ENCODE measurements around the gene RGN.
"Not testable (repeated sequence)": the region's sequence is repeated elsewhere in the genome, so short reads cannot be mapped to it uniquely, and the experiment has no call there.

RGN gene

DNA sequence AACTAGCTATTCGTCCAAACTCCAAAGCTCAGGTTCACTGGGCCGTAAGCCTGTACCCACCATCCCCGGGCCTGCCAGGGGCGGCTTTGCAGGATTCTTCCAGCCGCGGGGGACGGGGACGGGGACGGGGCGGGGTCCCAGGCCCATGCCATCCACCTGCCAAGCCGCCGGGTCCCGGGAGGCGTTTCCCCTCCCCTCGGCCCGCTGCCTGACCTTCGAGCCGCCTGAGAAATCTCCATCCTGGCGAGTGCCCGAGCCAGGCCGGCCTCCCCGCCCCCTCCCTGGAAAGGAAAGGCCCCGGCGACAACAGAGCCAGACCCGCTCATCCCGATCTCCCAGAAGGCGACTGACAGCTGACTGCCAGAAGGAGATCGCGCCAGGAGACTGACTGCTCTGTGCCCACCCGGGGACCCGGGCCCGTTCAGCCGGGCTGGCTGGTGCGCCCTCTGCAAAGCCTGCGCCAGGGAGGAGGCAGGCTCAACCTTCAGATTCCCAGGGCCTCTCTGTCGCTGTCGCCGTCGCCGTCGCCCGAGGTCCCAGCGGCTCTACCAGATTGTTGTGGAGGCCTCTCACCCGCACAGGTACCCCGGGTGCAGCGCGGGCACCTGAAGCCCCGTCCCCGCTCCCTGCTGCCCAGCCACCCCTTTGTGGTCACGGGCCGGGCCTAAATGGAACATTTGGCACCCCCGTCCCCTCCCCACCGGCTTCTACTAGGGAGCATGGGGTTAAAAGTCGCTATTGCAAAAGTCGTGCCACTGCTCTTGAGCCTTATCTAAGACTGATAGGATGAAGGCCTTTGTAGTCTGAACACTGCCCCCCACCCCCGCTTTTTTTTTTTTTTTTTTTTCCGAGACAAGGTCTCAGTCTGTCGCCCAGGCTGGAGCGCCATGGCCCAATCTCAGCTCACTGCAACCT, at the start of gene RGN:
Gene RGN (plus strand): TSS at position 315 of the 915 bp plus-strand sequence. CDS start 2,702 bp downstream, outside the sequence.
- DNase-seq: no peak

DNA sequence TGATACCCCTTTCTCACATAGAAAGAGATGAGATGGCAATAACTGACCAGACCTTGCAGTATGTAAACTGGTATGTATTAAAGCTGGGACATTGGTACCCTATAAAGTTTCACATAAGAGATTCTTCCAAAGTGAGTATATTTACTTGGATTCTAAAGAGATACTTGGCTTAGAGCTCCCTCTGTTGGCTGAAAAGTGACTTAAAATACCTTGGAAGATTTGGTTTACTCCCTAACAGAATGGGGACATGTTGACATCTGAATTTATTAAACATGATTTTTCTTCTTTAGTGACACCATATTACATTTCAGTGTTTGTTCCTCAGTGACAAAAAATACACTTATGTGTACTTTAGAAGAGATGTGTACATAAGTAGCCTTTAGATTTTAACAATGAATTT, 47.9 kb upstream of the RGN start:
- no peak for DNase-seq

DNA sequence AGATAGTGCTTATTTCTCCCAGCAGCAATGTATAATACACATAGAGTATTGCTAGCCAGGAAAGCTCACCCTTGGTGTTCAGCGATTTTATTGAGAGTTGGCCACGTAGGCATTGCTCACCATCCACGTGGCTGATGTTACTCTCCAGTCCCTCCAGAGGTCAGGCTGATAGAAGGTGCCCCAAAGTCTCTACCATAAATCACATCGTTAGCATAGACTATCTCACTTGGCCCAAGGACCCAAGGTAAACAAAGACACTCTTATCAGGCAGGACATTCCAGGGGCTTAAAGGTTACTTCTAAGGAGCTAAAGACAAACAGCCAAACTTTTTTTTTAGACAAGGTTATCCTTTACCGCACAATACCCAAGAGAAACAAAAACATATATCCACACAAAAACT, 30.3 kb upstream of the RGN start:
- DNase-seq: no peak

DNA sequence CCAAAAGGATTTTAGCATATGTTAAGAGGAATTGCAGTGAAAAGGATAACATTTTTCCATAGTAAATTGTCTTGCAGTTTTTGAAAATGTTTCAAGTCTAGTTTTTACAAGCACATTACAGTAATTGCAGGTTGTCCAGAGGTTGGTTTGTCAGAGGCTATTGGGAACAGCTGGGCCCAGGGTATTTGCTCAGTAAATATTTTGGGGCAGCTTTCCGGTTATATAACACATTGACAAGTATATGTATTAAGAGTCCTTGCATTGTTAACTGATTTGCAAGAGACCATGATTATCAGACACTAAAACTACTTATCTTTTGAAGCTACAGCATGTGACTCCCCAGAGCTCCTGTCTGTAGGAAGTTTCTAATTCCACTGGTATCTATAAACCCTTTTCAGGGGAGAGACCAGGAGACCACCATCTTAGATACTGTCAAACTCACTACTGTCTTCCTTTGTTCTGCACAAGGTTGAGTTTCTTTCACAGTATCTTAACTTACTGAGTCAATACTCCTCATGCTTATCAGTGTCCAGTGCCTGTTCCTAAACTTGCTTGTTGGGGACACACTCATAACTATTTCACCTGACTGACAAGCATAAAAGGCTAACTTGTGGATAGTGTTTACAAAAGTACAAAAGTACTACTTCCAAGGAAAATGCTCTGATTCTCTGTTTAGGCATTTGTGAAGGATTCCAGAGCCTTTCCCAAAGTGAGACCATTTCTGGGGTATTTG, 18.9 kb upstream of the RGN start:
- no peak for DNase-seq

DNA sequence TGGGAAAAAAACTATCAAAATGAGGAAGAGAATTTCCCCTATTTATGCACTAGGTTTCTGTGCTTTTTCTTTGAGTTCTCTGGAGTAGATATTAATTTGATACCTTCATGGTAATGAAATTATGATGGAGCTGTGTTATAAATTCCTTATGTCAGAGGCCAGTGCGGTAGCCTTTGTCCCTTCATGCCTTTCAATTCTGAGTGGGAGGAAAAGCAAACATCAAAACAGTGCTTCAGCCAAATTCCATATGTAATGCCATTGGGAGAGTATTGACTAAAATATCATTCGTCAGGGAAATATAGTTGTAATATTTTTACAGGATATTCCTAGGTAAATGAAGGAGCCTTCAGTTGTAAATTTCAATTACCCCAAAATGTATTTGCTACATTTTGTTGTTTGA, 17.5 kb upstream of the RGN start:
- DNase-seq: no peak

DNA sequence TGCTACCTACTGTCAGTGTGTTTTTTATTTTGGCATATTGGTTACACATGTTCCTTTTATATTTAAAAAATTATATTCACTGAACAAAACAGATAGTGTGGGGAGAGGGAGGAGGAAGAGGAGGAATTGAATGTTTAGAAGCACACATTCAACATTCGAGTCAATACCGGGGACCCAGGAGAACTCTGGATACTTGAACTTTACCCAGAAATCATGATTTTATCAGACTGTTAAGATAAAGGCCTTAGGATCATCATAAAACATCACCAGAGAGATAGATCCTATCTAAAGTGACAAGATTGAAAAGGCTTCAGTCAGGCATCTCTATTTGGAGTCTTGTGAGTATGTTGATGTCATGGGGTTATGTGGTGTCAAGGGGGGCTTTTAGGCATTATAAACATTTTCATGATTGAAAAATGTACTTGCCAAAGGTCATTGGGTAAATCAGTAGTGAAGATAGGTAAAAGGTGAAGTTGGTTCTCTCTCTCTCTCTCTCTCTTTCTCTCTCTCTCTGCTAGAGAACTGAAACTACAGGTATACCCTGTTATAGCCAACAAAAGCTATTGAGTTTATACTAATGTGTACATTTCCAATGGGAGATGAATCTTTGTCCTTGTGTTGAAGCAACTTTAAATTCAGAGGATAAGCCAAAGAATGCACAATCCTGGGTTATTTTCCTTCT, 16.9 kb upstream of the RGN start:
- no peak for DNase-seq

DNA sequence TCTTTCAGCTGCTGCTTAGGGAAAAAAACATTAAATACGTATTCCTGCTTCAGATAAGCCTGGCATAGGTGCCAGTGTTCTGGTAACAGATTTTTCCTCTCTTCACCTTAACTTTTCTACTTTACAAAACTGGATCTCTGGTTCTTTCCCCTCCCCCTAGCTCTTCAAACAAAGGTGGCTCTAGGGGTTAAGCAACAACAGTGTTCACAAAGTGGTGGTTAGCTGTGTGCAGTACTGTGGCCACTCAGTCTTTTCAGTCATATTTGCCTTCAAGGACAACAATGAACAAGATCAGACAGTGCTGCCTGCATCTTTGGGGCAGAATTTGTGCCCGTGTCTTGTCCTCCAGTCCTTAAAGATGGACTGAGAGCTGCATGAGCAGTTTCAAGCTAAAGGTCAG, 15.1 kb upstream of the RGN start:
- DNase-seq: no peak

DNA sequence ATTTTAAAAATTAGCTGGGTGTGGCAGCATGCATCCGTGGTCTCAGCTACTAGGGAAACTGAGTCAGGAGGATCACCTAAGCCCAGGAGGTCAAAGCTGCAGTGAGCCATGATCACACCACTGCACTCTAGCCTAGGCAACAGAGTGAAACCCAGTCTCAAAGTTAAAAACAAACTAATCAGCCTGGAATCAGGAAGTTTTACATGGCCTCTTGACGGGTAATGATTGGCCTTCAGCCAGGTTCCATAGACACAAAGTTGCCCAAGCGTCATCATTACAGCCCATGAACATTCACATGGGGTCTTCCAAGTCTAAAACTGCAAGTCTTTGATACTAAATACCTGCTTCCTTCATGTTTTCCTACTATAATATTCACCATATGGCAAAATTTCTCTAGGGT, 10.0 kb upstream of the RGN start:
- no peak for DNase-seq

DNA sequence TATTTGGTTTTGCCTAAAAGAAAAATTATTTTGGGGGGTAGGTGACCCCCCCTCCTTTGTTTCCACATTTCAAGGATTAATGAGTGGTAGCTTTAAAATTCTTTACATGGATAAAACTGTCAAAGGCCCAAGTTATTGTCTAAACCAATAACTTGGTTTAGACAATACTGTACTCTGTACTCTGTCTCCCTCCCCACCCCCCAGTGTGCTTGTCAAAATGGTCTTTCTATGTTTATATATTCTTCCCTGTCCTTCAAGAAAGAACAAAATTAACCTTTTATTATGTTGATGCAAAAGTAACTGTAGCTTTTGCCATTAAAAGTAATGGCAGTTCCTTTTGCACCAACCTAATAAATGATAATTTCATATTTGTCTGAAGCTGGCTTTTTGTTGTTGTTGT, 9.5 kb upstream of the RGN start:
- no peak for DNase-seq

DNA sequence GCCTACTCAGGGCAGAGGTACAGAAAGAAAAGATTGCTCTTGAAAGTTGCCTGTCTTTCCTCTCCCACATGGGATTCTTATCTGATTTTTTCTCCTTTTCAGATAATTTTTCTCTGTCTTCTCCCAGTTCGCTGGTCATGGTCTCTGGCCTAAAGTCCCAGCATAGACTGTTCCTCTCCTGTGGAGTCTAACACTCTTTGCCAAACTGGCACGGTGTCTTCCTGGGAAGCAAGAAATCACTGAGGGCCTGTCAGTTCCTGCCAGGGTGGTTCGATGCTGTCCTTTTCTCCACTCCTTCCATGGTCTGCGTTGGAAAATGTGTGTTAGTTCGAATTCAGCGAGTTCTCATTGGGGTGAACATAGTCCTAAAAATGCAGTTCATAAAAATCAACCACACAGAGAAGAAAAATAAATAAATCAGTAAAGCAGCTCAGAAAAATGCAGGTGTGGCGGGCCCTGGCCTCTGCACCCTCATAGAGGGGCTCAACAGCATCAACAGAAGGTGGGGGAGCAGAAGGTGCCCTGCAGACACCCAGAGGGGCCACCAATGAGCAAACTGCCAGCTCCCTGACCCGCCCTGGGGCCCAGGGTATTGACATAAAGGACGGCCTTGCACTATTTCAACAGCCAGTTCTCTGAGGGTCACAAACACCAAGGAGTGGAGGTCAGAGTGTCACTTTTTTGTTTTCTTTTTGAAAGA, 2.1 kb downstream of the RGN start:
- DNase-seq: no peak

DNA sequence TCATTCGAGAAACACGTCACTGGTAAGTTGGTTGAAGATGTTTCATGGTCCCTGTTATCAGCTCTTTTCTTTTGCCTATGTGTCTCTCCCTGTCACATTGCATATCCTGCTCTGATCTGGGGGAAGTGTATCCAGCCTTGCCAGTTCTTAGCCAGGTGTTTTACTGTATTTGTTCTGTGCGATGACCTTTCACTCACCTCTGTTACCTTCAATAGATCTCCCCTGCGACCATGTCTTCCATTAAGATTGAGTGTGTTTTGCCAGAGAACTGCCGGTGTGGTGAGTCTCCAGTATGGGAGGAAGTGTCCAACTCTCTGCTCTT, 2.6 kb downstream of the RGN start:
- DNase-seq: no peak

DNA sequence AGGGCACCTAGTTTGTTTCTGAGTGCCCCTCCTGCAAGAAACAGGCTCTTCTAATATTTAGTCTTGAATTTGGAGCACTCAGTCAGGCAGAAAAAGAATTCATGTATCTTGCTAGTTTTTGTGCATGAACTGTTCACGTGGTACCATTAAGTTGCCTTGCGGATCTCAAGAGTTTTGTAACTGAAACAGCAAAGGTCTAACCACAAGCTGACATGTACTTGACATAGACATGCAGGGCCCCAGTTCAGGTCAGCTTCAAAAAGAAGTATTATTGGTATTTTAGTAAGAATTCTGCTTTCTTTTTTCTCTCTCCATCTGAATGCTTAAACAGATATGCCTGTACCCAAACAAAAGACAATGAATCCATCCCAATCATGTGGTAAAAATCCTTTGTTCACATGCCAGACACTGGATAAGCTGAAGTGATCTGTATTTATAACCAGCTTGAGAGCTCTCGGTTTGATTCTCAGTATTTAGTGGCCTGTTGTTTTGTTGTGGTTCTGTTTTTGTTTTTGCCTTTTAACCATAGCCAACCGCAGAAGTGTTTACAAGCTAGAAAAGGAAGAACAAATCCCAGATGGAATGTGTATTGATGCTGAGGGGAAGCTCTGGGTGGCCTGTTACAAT, 13.0 kb downstream of the RGN start:
- no peak for DNase-seq

DNA sequence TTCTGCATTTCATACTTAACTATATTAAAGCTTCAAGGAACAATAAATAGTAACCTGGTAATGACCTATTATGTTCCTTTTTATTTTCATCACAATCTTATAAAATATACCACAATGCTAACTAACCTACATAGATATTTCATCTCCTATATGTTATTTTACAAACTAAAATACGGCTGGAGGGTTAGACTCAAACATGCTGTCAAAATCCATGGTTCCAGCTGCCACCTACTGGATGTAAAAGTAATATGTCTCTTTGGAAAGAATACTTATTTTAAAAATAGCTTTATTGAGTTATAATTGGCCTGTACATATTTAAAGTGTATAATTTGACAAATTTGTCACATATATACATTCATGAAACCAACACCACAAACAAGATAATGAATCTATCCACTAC, 15.0 kb downstream of the RGN start:
- no peak for DNase-seq

DNA sequence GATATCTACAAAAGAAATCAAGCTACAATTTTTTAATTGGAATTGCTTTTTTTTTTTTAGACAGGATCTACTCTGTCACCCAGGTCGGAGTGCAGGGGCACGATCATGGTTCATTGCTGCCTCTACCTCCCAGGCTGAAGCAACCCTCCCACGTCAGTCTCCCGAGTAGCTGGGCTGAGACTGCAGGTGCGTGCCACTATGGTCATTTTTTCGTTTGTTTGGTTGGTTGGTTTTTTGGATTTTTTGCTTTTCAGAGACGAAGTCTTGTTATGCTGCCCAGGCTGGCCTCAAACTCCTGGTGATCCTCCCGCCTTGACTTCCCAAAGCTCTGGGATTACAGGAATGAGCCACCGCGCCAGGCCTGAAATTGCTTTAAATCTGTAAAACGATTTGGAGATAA, 15.6 kb downstream of the RGN start:
- DNase-seq: no peak

DNA sequence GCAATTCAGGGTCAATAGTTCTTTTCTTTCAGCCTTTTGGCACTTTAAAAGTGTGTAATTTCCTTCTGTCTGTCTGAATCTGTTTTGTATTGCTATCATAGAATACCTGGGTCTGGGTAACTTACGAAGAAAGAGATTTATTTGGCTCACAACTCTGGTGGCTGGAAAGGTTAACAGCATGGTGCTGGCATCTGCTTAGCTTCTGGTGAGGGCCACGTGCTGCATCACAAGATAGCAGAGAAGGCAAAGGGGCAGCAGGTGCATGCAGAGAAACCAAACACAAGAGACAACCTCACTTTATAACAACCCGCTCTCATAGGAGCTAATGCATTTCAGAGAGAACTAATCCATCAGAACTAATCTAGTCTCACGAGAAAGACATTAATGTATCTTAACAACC, 18.8 kb downstream of the RGN start:
- DNase-seq: no peak

DNA sequence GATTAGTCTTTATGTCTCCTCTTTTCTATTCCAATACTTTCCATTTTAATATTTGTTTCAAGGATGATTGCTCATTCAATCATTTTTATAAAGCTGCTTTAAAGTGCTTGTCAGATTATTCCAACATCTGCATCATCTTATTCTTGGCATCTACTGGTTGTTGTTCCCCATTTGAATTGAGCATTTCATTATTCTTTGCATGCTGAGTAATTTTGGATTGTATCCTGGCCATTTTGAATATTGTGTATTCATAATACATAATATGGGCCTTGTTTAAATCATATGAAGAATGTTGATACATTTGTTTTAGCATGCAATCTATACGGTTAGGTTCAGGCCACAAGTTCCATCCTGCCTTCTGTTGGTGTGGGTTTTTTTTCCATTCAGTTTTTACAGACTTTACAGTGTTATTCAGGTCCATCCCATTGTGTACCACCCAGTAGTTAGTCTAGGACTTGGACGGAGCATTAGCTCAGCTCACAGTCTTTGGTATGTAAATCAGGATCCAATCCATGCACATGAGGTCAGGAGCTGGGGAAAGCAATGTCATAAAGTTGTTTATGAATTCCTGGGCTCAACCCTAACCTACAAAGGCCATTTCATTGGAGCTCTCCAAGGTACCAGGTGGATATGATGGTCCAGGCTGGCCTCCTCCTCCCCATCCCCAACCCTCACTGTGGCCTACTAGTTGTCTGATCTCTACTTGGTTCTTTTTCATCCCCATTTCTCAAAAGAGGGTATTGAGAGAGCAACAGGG, 20.3 kb downstream of the RGN start:
- DNase-seq: no peak

DNA sequence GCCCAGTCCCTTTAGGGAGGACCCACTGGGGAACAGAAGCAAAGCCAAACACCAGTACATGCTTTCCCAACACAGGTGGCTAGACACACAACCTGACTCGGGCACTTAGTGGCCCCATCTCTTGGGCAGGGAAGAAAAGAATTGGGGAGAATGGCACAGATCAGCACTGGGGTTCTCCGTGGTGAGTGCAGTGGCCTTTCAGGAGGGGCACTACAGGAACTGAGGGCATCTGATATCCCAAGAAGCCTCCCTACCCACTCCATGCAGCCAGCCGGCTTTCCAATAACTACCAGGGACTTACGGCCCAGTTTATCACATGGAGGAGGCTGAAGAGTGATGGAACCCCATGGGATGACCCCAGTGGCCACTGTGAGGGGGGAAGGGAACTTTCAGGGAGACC, 23.0 kb downstream of the RGN start:
- no peak for DNase-seq

DNA sequence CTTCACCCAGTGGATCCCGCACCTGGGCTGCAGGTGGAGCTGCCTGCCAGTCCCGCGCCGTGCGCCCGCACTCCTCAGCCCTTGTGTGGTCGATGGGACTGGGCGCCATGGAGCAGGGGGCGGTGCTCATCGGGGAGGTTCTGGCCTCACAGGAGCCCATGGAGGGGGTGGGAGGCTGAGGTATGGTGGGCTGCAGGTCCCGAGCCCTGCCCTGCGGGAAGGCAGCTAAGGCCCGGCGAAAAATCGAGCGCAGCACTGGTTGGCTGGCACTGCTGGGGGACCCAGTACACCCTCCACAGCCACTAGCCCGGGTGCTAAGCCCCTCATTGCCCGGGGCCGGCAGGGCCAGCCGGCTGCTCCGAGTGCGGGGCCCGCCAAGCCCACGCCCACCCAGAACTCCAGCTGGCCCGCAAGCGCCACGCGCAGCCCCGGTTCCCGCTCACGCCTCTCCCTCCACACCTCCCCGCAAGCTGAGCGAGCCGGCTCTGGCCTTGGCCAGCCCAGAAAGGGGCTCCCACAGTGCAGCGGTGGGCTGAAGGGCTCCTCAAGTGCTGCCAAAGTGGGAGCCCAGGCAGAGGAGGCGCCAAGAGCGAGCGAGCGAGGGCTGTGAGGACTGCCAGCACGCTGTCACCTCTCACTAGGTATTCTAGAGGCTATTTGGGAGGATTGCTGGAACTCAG, 32.8 kb downstream of the RGN start:
- DNase-seq: not testable (repeated sequence)

DNA sequence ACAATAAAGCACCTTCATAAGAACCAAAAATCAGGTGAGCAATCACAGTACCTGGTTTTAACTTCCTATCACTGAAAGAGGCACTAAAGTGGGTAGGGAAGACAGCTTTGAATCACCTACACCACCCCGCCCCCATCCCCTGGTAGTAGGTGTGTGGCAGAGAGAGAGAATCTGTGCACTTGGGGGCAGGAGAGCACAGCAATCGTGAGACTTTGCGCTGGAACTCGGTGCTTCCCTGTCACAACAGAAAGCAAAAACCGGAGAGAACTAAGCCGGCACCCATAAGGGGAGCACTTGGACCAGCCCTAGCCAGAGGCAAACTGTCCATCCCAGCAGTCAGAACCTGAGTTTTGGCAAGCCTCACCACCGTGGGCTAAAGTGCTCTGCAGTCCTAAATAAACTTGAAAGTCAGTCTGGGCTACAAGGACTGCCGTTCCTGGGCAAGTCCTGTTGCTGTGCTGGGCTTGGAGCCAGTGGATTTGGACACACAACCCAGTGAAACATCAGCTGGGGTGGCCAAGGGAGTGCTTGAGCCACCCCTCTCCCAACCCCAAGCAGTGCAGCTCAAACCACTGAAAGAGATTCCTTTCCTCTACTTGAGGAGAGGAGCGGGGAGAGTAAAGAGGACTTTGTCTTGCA, 34.2 kb downstream of the RGN start:
- no peak for DNase-seq

DNA sequence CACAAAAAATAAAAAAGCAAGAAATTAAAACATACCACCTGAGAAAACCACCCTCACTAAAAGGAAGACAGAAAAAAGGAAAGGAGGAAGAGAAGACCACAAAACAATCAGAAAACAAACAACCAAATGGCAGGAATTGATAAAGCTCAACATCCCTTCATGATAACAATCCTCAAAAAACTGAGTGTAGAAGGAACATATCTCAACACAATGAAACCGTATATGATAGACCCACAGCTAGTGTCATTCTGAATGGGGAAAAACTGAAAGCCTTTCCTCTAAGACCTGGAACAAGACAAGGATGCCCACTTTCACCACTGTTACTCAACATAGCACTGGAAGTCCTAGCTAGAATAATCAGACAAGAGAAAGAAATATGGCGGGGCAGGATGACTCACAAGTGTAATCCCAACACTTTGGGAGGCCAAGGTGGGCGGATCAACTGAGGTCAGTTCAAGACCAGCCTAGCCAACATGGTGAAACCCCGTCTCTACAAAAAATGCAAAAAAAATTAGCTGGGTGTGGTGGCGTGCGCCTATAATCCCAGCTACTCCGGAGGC, 38.4 kb downstream of the RGN start:
- not testable (repeated sequence) for DNase-seq
